ENCODE measurements around the gene KCNJ5. TPM values are rescaled to one million over a fixed set of nuclear protein-coding genes. Genes with fewer than 3 reads are reported as not detected.

KCNJ5 gene
- total RNA-seq, 1 donor from 2014 or later: not detected

DNA sequence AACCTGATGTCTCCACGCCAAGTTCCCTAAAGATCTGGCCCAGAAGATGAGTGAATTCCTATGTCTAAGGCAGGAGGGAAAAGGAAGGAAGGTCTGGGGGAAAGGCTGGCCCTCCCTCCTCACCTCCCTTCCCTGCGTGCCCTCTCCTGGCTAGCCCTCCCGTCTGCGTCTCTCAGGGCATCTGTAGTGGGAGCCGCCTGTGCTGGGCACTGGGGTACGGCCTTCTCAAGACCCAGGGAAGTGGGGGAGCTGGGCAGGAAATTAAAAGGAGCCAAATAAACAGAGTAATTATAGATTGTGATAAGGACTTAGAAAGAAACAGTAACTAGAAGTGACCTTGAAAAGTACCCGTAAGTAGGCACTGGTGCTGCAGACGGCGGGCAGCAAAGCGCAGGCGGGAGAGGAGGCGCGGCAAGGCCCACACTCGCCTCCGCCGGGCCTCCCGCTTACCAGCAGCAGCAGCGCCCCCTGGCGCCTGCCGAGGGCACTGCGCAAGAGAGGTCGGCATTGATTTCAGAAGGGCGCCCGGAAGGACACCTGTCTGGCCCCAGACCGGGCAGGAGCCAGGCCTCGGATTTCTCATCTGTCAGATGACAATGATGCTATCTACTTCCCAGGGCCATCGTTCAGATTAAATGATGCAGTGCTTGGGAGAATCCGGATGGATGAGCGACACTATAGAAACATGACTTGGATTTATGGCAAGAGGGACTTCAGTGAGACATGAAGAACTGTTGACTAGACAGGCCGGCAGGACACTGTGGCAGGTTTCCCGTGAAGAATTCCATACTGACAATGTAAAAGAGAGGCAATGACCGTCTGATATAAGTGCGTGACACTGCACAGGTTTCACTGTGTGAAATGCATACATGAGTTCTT is 31.4 kb upstream of the KCNJ5 start:
- no peak overlapping the region for H3K27ac Mint-ChIP-seq
- H3K27me3 Mint-ChIP-seq (ENCODE audit: insufficient read depth): peaks cover 13% of the 10 kb centered on the region
- intact Hi-C loops (cut with micrococcal nuclease): loop anchor here (1.0 to 2.0 kb wide), 4 partner anchors 29 to 829 kb away; no protein-coding TSS in a partner anchor
- peak; percentile 71 for DNase-seq (ENCODE audit: low spot score)
- H3K4me3 Mint-ChIP-seq: no peak overlapping the region
- no peaks in the 10 kb centered on the region for H3K9me3 Mint-ChIP-seq
- peaks cover 6% of the 10 kb centered on the region for H3K4me1 Mint-ChIP-seq (ENCODE audit: low read depth)
- no peaks in the 10 kb centered on the region for H3K36me3 Mint-ChIP-seq (ENCODE audit: low read depth)

DNA sequence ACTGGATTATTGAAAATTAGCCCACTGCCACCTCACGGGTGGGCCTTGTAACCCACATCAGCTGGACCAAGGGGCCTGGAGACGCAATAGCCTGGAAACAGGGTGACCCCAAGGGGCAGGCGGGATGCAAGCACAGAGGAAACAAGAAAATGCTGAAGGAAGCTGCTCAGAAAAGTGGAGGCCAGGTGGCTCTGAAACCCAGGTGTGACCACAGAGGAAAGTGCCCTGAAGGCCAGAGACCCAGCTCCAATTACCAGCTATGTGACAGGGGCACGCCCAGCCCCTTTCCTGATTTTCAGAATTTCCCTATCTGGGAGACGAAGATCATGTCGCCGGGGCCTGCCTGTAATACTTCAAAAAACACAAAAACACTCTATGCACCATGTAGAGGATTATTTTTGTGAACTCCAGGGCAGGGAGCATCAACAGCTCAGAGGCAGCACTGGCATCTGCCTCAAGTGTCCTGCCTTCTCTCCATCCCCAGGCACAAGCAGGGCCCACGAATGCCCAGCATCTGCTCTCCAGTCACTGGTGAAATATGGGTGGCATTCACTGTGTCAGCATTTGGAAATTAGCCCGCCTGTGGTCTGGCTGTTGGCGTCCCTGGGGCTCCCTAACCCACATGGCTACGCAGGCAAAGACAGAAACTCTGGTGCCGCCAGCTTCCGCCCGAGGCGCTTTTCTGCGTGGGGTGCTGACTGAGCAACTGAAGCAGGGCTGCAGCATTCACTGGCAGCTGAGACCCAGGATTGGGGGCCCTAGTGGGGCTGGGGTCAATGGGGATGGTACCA is 30.4 kb upstream of the KCNJ5 start:
- Mint-ChIP-seq H3K27me3 (ENCODE audit: insufficient read depth) (peaks cover 13% of the 10 kb centered on the region), H3K4me1 (ENCODE audit: low read depth) (peaks cover 6% of the 10 kb centered on the region), H3K27ac (no peak overlapping the region), H3K9me3 (no peaks in the 10 kb centered on the region), H3K36me3 (ENCODE audit: low read depth) (no peaks in the 10 kb centered on the region), H3K4me3 (no peak overlapping the region)
- intact Hi-C loops (cut with micrococcal nuclease): loop anchor here (1.0 kb wide), 3 partner anchors 688 to 829 kb away; no protein-coding TSS in a partner anchor
- DNase-seq (ENCODE audit: low spot score): no peak

DNA sequence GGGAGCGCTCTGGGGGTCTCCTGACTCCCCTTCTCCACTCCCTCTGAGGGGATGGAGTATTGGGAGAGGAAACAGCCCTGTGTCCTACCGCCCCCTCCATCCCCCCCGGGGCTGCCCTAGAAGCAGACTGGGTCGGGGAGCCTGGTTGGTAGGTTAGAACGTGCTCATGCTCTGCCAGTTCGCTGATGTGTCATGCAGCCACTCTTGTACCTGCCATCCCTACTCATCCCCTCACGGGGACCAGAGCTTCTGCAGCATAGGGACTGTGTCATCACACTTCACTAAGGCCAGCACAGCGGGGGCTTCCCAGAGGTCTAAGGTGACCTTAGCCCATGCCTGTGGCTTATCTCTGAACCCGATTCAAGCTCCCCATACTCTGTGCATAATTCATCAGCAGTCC is 28.8 kb upstream of the KCNJ5 start:
- DNase-seq (ENCODE audit: low spot score): no peak
- no peaks in the 10 kb centered on the region for H3K9me3 Mint-ChIP-seq
- peaks cover 6% of the 10 kb centered on the region for H3K4me1 Mint-ChIP-seq (ENCODE audit: low read depth)
- no peaks in the 10 kb centered on the region for H3K36me3 Mint-ChIP-seq (ENCODE audit: low read depth)
- peaks cover 14% of the 10 kb centered on the region for H3K27me3 Mint-ChIP-seq (ENCODE audit: insufficient read depth)
- intact Hi-C loops (cut with micrococcal nuclease): no loop called here
- no peak overlapping the region for H3K27ac Mint-ChIP-seq
- H3K4me3 Mint-ChIP-seq: no peak overlapping the region

DNA sequence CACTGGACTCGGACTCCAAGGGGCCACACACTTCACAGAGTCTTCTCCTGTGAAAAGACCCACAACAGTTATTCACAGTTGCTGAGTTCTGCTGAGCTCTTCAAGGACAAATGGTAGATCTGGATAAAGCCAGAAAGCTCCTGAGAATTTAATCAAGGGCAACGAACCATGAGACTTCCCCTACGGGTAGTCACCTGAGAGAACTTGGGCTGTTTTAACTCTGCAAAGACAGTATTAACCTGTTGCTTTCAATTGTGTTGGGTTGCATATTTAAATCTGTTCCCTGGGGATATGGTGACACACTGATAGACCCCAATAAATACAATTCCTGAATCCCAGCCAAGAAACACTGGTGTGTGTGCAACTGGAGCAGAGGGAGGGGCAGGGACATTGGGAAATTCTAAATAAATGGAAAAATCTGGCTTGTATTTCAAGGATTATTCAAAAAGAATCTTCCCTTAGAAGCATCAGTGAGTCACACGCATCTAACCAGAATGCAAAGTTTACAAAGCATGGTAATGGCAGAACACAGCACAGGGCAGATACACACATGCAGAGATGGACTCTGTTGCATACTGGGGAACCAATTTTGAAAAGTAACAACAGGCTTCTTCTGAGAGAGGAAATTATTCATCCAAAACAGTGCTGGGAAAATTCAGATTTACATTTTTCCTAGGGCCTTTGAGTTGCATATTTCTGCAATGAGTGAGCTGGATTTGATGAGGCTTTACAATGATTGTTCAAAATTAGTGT is 28.1 kb upstream of the KCNJ5 start:
- Mint-ChIP-seq H3K27ac (no peak overlapping the region), H3K36me3 (ENCODE audit: low read depth) (no peaks in the 10 kb centered on the region), H3K4me1 (ENCODE audit: low read depth) (peaks cover 6% of the 10 kb centered on the region), H3K9me3 (no peaks in the 10 kb centered on the region), H3K27me3 (ENCODE audit: insufficient read depth) (peaks cover 12% of the 10 kb centered on the region), H3K4me3 (no peak overlapping the region)
- DNase-seq (ENCODE audit: low spot score): no peak
- intact Hi-C loops (cut with micrococcal nuclease): no loop called here

DNA sequence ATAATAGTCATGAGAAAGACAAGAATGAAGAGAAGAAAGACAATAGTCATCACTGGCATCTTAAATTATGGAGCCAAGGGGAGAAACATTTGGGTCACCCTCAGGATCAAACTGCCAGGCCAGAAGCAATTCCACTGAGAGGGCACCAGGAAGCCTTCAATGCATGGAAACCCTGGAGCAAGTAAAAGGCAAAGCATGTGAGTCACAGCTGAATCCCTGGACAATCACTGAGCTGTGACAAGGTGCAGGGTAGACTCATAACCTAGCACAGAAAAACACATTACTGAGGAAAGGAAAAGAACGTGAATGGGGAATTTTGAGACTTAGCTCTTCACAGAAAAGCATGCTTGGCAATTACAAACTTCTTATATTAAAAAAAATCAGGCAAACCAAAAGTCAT is 25.7 kb upstream of the KCNJ5 start:
- Mint-ChIP-seq H3K4me3 (no peak overlapping the region), H3K27me3 (ENCODE audit: insufficient read depth) (peaks cover 10% of the 10 kb centered on the region), H3K36me3 (ENCODE audit: low read depth) (no peaks in the 10 kb centered on the region), H3K27ac (no peak overlapping the region), H3K9me3 (no peaks in the 10 kb centered on the region), H3K4me1 (ENCODE audit: low read depth) (no peaks in the 10 kb centered on the region)
- DNase-seq (ENCODE audit: low spot score): no peak
- intact Hi-C loops (cut with micrococcal nuclease): loop anchor here (5.0 kb wide), 4 partner anchors 97 to 772 kb away; no protein-coding TSS in a partner anchor

DNA sequence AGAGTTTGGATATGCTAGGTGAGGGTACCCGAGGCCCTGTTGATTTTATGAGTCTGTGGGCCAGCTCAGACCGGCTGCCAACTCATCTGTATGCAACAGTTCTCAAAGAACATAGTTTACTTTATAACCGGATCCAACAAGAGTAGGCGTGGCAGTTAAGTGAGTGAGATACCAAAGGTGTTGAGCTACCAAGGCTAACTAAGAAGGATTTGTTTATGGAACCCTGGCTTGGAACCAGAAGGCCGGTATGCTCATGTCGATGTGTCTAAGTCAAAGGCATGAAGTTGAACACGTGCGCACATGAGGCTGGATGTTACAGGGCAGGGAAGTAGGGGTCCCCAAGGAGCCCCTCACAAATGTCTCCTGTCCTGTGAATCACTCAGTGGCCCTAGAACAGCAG is 23.9 kb upstream of the KCNJ5 start, which contains the start of gene KCNJ1:
Gene KCNJ1 (minus strand): TSS at position 20 of the 400 bp plus-strand sequence. CDS start 27,053 bp downstream, outside the sequence.
- no peaks in the 10 kb centered on the region for H3K4me1 Mint-ChIP-seq (ENCODE audit: low read depth)
- H3K4me3 Mint-ChIP-seq: no peak within 1 kb of the TSS
- intact Hi-C loops (cut with micrococcal nuclease): loop anchor here (5.0 kb wide), 4 partner anchors 95 to 770 kb away; no protein-coding TSS in a partner anchor
- H3K27me3 Mint-ChIP-seq (ENCODE audit: insufficient read depth): peaks cover 10% of the 10 kb centered on the region
- no peak for DNase-seq (ENCODE audit: low spot score)
- H3K9me3 Mint-ChIP-seq: no peaks in the 10 kb centered on the region
- no peaks in the 10 kb centered on the region for H3K36me3 Mint-ChIP-seq (ENCODE audit: low read depth)
- H3K27ac Mint-ChIP-seq: no peak within 1 kb of the TSS

DNA sequence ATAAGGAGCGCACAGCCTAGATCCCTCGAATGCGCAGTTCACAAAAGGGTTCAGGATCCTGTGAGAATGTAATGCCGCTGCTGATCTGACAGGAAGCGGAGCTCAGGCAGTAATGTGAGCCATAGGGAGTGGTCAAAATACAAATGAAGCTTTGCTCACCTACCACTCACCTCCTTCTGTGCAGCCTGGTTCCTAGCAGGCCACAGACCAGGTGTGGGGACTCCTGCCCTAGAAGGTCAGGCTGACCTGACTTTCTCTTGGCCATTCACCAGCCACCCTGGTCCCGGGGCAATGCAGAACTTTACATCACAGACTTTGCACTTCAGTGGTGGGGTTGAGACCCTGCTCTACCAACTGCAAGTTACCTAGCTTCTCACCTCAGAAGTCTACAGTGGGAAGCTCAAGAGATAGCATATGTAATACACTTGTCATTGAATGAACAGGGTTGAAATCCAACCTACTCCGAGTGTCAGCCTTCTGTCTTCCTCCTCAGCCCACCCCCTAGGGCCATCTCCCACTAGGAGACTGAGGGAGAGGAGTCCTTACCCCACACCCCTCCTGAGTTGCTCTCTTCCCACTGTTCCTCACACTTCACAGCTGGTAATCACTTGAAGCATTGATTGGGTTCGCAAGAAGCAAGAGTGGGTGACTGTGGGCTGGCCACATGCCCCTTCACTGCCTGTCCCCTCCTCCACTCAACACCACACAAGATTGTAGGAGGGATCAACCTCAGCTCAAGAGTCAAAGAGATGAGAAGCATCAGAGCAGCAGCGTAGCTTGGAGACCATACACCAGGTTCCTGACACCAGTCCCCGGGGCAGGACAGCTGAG is 22.1 kb upstream of the KCNJ5 start:
- intact Hi-C loops (cut with micrococcal nuclease): loop anchor here (1.0 to 5.0 kb wide), 6 partner anchors 16 to 830 kb away; no protein-coding TSS in a partner anchor
- Mint-ChIP-seq H3K9me3 (no peaks in the 10 kb centered on the region), H3K27me3 (ENCODE audit: insufficient read depth) (peaks cover 13% of the 10 kb centered on the region), H3K4me3 (no peak overlapping the region), H3K4me1 (ENCODE audit: low read depth) (no peaks in the 10 kb centered on the region), H3K36me3 (ENCODE audit: low read depth) (no peaks in the 10 kb centered on the region), H3K27ac (no peak overlapping the region)
- no peak for DNase-seq (ENCODE audit: low spot score)

DNA sequence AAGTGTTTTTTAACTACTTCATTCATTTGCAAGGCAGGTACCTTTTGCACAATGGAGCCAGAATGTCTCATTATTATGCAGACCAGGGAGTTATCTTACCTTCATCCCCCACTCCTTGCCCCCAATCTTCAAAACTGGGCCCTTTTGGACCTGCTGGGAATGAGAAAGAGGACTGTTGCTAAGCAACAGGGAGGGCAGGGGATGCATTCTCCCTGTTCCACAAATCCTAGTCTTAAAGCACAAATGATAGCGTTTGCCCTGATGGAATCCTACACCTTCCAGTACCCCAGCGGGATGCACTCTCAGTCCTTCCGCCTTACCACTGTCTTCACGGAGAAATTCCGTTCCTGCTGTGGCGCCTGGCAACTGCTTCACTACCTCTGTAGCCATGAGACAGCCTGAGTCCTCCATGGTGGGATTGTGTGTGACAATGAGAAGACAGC is 20.0 kb upstream of the KCNJ5 start:
- no peak overlapping the region for H3K27ac Mint-ChIP-seq
- no peak overlapping the region for H3K4me3 Mint-ChIP-seq
- no peak for DNase-seq (ENCODE audit: low spot score)
- H3K27me3 Mint-ChIP-seq (ENCODE audit: insufficient read depth): peaks cover 13% of the 10 kb centered on the region
- intact Hi-C loops (cut with micrococcal nuclease): no loop called here
- H3K36me3 Mint-ChIP-seq (ENCODE audit: low read depth): no peaks in the 10 kb centered on the region
- H3K4me1 Mint-ChIP-seq (ENCODE audit: low read depth): no peaks in the 10 kb centered on the region
- no peaks in the 10 kb centered on the region for H3K9me3 Mint-ChIP-seq

DNA sequence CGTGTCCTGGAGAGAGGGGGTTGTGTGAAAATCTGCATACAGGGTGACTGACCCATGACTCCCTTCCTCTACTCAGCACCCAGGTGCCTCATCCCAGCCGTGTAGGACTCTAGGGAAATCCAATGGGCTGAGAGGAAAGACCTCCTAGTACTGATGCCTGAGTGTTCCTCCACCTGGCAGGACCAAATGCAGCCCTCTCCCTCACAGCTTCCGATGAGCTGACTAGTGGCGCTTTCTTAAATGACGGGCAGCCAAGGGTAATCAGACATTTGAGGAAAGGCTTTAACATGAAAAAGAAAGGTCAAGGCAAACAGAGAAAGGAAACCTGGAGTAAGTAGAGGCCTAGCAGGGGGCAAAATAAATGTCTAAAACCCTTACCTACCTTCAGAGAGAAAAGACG is 19.1 kb upstream of the KCNJ5 start:
- Mint-ChIP-seq H3K9me3 (no peaks in the 10 kb centered on the region), H3K36me3 (ENCODE audit: low read depth) (no peaks in the 10 kb centered on the region), H3K27me3 (ENCODE audit: insufficient read depth) (peaks cover 13% of the 10 kb centered on the region), H3K4me3 (no peak overlapping the region), H3K4me1 (ENCODE audit: low read depth) (no peaks in the 10 kb centered on the region), H3K27ac (no peak overlapping the region)
- intact Hi-C loops (cut with micrococcal nuclease): no loop called here
- DNase-seq (ENCODE audit: low spot score): no peak

DNA sequence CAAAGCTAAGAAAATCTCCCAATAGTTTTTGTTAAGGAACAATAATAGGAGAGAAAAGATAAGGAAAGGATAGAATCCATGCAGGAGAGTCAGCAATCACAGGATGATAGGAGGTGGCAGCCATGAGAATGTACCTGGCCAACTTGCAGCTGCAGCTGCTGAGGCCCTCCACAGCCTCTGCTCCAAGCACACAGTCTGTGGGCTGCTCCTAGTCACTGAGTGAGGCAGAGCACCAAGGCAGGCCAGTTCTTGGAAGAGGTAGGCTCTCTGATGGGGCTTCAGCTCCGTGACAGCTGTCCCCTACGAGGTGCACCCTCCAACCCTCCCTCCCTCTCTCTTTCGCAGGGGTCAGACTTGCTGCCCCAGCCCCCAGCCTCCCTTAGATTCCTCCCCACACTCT is 18.6 kb upstream of the KCNJ5 start:
- no peak for DNase-seq (ENCODE audit: low spot score)
- Mint-ChIP-seq H3K4me1 (ENCODE audit: low read depth) (no peaks in the 10 kb centered on the region), H3K4me3 (no peak overlapping the region), H3K27ac (no peak overlapping the region), H3K36me3 (ENCODE audit: low read depth) (no peaks in the 10 kb centered on the region), H3K27me3 (ENCODE audit: insufficient read depth) (peaks cover 15% of the 10 kb centered on the region), H3K9me3 (no peaks in the 10 kb centered on the region)
- intact Hi-C loops (cut with micrococcal nuclease): no loop called here

DNA sequence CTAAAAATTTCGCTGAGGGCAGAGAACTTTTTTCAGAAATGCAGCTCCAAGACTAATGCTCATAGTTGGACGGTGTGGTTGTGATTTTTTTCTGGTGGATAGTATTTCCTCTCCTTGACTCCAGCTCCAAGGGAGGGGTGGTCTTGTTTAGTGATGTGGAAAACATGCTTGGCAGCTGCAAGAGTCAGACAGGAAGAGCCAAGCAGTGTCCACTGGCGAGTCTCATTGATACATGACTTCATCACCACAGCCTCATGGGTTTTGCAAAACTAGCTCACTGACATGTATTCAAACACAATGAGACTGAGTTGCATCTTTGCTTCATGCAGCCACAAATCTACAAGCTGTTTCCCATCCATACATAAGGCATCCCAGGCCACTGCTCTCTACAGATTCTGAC is 16.7 kb upstream of the KCNJ5 start:
- Mint-ChIP-seq H3K27me3 (ENCODE audit: insufficient read depth) (peaks cover 18% of the 10 kb centered on the region), H3K27ac (no peak overlapping the region), H3K4me1 (ENCODE audit: low read depth) (no peaks in the 10 kb centered on the region), H3K9me3 (no peaks in the 10 kb centered on the region), H3K36me3 (ENCODE audit: low read depth) (no peaks in the 10 kb centered on the region), H3K4me3 (no peak overlapping the region)
- DNase-seq (ENCODE audit: low spot score): no peak
- intact Hi-C loops (cut with micrococcal nuclease): no loop called here

Data from activated T-helper 1 cell treated with anti-CD3 and anti-CD28 coated beads, Interleukin-12 subunit alpha, Interleukin-12 subunit beta, Interleukin-2, Interleukin-4 antibody, amounts not matched to agents 30 ng/mL and 10 ng/mL and 1 ng/mL, durations not matched to agents 14 hours and 24 hours and 36 hours (primary cell).